ENCODE measurements around the gene LDLRAP1.

Gene LDLRAP1

GRCh38 chr1:25524568-25525360, 18.6 kb upstream of the LDLRAP1 start:
- DNase-seq (ENCODE audit: low read depth): no peak

GRCh38 chr1:25525361-25525688, 18.1 kb upstream of the LDLRAP1 start:
- DNase-seq (ENCODE audit: low read depth): no peak

GRCh38 chr1:25526753-25527152, 16.7 kb upstream of the LDLRAP1 start:
- DNase-seq (ENCODE audit: low read depth): no peak

- no peak for DNase-seq (ENCODE audit: low read depth)
These were observed 16.1 kb upstream of the LDLRAP1 start for GRCh38 chr1:25527226-25527846.

GRCh38 chr1:25527946-25528595, 15.3 kb upstream of the LDLRAP1 start:
- no peak for DNase-seq (ENCODE audit: low read depth)

- DNase-seq (ENCODE audit: low read depth): no peak
These were observed 14.4 kb upstream of the LDLRAP1 start for GRCh38 chr1:25528881-25529517.

- DNase-seq (ENCODE audit: low read depth): no peak
These were observed 13.8 kb upstream of the LDLRAP1 start for GRCh38 chr1:25529518-25530185.

GRCh38 chr1:25530186-25531081, 13.0 kb upstream of the LDLRAP1 start:
- no peak for DNase-seq (ENCODE audit: low read depth)

- no peak for DNase-seq (ENCODE audit: low read depth)
These were observed 12.3 kb upstream of the LDLRAP1 start for GRCh38 chr1:25531082-25531461.

GRCh38 chr1:25532970-25533369, 10.4 kb upstream of the LDLRAP1 start:
- no peak for DNase-seq (ENCODE audit: low read depth)

- DNase-seq (ENCODE audit: low read depth): no peak
These were observed 9.5 kb upstream of the LDLRAP1 start for GRCh38 chr1:25533775-25534409.

GRCh38 chr1:25534410-25534788, 9.0 kb upstream of the LDLRAP1 start:
- no peak for DNase-seq (ENCODE audit: low read depth)

- no peak for DNase-seq (ENCODE audit: low read depth)
These were observed 7.3 kb upstream of the LDLRAP1 start for GRCh38 chr1:25536124-25536523.

GRCh38 chr1:25537153-25537831, 6.1 kb upstream of the LDLRAP1 start:
- DNase-seq (ENCODE audit: low read depth): no peak

GRCh38 chr1:25538191-25538767, 5.1 kb upstream of the LDLRAP1 start:
- DNase-seq (ENCODE audit: low read depth): no peak

GRCh38 chr1:25540750-25541342, 2.6 kb upstream of the LDLRAP1 start:
- DNase-seq (ENCODE audit: low read depth): no peak

- DNase-seq (ENCODE audit: low read depth): no peak
These were observed 2.0 kb upstream of the LDLRAP1 start for GRCh38 chr1:25541425-25541824.

- no peak for DNase-seq (ENCODE audit: low read depth)
These were observed 1.3 kb upstream of the LDLRAP1 start for GRCh38 chr1:25541889-25542658.

- no peak for DNase-seq (ENCODE audit: low read depth)
These were observed 391 bp upstream of the LDLRAP1 start for GRCh38 chr1:25543005-25543424.

Data from activated gamma-delta T cell treated with anti-CD3 and anti-CD28 coated beads, Interleukin-2, amount 50 U/mL, for 16 hours (primary cell).